NCI-H510A treated with DMSO at 0.1 percent for 48 hours (cell line): ENCODE measurements around the gene STT3B.

Source experiments
- DNase-seq: peaks from one replicate; lab custom pipeline; 2025; lab: John Stamatoyannopoulos, UW

Gene STT3B

GRCh38 chr3:31552103-31552502 lies 19.4 kb downstream of the STT3B start:
- no peak for DNase-seq

DNA sequence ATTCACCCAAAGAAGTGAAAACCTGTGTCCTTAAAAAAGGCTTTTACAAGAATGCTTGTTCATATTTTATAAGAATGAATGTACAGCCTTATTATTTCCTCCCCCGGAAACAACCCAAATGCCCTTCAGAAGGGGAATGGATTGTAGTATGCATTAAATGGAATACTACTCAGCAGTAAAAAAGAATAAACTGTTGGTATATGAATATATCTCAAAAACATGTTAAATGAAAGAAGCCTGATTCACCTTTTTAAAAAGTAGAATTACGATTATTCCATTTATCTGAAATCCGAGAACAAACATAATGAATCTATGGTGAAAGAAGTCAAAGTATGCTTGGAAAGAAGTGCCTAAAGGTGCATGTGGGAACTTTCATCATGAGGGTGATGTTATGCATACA lies 20.5 kb downstream of the STT3B start:
- no peak for DNase-seq

DNA sequence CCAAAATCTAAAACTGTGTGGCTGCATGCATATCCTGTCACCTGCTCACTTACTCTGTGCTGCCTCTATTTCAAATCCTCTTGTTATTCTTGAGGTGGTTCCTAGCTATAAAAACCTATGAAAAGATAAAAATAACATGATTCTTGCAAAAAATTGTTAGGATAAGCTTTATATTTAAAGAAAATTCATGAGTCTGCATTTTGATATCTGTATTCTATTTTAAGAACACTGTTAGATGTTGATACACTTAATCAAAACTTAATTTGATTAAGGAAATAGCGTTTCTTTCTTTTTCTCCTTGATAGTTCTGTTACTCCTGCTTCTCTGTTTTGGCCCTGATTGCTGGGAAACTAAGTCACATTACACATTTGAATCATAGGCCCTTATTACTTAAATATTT lies 22.5 kb downstream of the STT3B start:
- DNase-seq, result no peak

GRCh38 chr3:31559872-31560534 lies 27.3 kb downstream of the STT3B start:
- DNase-seq, result no peak

GRCh38 chr3:31561891-31562290 lies 29.2 kb downstream of the STT3B start:
- DNase-seq, result no peak

GRCh38 chr3:31562525-31562924 lies 29.8 kb downstream of the STT3B start:
- DNase-seq, result no peak

DNA sequence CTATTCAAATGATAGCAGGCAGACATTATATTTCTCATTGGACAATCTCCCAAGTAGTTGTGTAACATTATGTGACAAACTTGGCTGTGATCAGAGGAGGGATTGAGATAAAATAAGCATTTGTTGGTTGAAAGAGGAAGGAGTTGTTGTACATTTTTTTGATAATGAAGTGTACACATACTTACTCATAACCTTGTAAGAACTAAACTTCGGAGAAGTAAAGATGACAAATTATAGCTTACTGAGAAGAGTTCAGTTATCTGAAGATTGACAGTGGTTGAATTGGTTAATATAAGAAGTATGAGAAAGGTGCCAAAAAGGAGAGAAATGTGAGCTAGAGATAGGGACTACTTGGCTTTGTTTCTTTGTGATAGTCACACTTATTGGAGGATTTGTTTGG lies 32.6 kb downstream of the STT3B start:
- DNase-seq, result no peak

GRCh38 chr3:31567036-31567435 lies 34.3 kb downstream of the STT3B start:
- no peak for DNase-seq

GRCh38 chr3:31568649-31569048 lies 35.9 kb downstream of the STT3B start:
- no peak for DNase-seq

DNA sequence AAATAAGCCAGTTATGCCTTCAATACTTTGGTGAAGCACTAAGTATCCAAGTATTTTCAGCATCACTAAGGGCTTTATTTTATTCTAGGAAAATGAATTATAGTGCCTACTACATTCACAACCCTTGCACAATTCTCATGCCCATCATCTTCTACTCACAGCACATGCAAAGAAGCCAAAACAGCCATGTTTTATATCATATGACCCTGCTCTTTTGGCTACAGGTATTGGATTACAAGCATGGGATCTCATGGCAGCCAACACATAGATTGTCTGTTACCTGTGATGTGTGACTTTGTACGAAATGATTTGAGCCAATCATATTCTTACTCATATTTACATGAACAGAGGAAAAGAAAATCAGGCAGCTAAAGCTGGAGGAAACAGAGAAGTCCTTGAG lies 38.6 kb downstream of the STT3B start:
- DNase-seq, result no peak

GRCh38 chr3:31572236-31573004 lies 39.7 kb downstream of the STT3B start:
- DNase-seq, result no peak

- no peak for DNase-seq
Observed at GRCh38 chr3:31573036-31573779, 40.5 kb downstream of the STT3B start.

- DNase-seq, result no peak
Observed at GRCh38 chr3:31575448-31575847, 42.7 kb downstream of the STT3B start.

DNA sequence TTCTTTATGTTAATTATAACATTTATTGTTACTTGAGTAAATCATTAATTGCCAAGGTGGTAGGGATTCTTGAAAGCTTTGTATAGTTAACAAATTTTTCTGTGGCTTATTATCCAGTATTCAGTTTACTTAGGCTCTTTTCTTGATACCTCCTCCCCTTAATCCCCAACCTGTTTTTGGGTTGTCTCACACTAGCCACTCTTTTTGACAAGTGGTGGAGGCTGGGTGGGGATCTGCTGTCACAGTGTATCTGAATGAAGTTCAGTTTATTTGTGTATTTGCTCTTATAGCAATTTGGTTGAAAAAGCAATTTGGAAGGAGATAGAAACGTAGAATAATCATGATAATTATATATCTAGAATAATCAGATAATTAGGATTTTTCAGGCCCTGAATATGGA lies 43.8 kb downstream of the STT3B start:
- DNase-seq, result no peak

GRCh38 chr3:31577232-31577631 lies 44.5 kb downstream of the STT3B start:
- no peak for DNase-seq

- DNase-seq, result no peak
Observed at GRCh38 chr3:31579828-31580227, 47.1 kb downstream of the STT3B start.

DNA sequence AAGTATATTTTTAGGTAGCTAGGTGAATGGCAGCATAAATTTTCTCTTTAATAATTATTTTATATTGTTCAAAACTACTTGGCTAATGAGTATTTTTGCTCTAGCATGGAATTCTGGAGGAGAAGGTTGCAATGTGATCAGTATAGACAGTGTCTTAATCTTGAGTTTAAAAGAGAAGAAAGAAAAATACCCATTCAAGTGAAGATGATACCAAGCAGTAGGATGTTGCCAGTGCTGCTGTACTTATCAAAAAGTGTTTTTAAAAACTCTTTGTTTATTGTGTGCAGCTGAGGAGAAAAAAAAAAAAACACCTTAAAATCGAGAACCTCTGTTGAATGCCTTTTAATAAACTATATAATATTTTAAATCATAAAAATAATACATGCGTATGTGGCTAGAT lies 47.9 kb downstream of the STT3B start:
- DNase-seq, result no peak

- DNase-seq, result no peak
Observed at GRCh38 chr3:31581660-31582059, 48.9 kb downstream of the STT3B start.

- no peak for DNase-seq
Observed at GRCh38 chr3:31589228-31589627, 56.5 kb downstream of the STT3B start.

DNA sequence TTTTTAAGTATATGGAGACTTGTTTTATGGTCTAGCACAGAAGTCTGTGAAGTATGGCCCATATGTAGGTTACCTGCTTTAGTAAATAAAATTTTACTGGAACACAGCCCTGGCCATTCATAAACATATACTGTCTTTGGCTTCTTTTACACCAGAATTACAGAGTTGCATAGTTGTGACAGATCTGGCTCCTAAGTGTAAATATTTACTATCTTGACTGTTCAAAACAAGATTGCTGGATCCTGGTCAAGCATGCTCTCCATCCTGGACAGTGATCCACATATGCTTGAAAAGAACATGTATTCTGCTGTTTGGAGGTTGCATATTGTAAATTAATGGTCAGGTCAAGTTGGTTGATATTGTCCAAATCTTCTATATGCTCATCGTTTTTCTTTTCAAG lies 57.9 kb downstream of the STT3B start:
- DNase-seq, result no peak

- no peak for DNase-seq
Observed at GRCh38 chr3:31592764-31593163, 60.0 kb downstream of the STT3B start.

DNA sequence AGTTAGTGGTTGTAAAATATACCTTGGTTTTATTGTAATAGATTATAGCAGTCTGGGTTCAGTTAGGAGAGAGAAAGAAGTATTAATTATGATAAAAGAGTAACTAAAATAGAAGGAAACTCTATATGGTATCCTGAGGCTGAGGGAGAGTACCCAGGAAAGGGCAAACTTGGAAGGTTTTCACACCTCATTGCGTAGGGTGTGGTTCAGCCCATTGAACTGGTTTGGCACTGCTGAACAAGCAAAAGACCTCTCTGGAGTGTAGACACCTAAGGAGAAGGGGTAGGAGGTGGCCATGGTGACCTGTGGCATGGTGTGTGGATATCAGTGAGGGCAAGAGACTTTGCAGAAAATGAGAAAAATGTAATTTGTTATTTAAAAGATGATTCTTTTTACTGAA lies 63.5 kb downstream of the STT3B start:
- no peak for DNase-seq

DNA sequence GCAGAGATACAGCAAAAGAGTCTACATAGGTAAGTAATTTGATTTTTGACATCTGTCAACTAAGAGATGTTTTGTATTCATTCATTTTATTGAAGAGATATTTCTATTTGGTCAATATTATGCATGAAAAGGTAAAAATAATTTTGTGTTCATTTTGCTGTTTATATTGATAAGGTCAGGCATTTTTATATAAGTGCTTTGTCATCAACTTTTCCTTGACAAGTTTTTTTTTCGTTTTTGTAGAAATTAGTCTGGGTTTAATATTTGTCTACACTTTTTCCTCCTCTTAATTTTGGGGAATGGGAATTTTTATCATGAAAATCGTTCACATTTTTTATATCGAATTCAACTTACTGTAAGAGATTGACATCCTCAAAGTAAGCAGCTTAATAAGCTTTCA lies 67.7 kb downstream of the STT3B start:
- no peak for DNase-seq
